HG02623 (cell line): Measurements from ENCODE around the gene CLIP2.
"Not testable (repeated sequence)": the region's sequence is repeated elsewhere in the genome, so short reads cannot be mapped to it uniquely, and the experiment has no call there.

Experiments used
- ATAC-seq: cut with Tn5 transposase; IDR thresholded peaks from one replicate; pipeline ENCODE4 v1.9.1; 2021; ENCODE audit warnings: moderate library complexity; ENCODE audit not compliant: unreplicated experiment

The CLIP2 gene

DNA sequence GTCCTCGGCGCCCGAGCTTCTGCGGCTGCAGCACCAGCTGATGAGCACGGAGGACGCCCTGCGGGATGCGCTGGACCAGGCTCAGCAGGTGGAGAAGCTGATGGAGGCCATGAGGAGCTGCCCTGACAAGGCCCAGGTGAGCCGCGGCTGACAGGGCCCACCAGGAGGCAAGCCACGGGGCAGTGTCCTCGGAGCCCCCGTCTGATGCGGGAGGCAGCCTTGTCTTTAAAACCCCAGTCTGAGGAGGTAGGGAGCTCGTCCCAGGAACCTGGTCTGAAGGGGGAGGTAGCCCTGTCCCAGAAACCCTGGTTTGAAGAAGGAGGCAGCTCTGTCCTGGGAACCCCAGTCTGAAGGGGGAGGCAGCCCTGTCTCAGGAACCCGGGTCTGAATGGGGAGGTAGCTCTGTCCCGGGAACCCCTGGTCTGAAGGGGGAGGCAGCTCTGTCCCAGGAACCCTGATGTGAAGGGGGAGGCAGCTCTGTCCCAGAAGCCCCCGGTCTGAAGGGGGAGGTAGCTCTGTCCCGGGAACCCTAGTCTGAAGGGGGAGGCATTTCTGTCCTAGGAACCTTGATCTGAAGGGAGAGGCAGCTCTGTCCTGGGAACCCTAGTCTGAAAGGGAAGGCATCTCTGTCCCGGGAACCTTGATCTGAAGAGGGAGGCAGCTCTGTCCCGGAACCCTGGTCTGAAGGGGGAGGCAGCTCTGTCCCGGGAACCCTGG lies 111.4 kb downstream of the CLIP2 start:
- no peak for ATAC-seq

DNA sequence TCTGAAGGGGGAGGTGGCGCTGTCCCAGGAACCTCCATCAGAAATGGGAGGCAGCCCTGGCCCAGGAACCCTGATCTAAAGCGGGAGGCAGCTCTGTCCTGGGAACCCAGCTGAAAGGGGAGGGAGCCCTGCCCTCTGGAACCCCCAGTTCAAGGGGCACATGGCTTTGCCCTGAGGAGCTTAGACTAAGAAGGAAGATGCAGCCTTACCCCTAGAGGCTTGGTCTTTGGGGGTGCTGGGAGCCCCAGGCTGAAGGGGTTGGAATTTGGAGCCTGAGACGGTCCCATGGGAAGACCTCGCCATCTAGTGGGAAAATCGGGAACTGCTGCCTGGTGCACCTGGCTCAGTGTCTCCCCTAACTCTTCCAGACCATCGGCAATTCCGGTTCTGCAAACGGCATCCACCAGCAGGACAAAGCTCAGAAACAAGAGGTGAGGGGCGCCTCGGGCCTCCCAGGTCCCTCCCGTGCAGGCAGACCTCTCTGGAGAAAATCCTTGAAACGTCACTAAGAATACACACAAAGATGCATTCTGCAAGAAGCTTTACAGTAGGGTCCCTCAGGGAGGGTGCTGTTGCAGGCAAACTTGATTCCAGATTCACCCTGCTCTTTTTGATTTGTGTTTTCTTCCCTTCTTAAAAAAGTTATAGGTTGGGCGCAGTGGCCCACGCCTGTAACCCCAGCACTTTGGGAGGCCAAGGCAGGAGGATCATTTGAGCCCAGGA lies 112.1 kb downstream of the CLIP2 start:
- ATAC-seq, result no peak

DNA sequence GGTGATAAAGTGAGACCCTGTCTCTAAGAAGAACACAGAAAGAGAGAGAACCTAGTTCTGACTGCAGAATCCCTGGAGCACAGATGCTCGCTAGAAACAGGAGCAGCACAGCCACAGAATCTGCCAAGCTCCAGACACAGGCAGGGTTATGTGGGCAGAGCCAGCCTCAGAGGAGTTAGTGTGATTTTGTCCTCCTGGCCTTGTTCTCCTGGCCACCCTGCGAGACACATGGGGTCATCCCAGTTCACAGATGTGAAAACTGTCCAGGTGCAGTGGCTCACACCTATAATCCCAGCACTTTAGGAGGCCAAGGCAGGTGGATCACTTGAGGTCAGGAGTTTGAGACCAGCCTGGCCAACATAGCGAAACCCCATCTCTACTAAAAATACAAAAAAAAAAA lies 113.5 kb downstream of the CLIP2 start:
- not testable (repeated sequence) for ATAC-seq

DNA sequence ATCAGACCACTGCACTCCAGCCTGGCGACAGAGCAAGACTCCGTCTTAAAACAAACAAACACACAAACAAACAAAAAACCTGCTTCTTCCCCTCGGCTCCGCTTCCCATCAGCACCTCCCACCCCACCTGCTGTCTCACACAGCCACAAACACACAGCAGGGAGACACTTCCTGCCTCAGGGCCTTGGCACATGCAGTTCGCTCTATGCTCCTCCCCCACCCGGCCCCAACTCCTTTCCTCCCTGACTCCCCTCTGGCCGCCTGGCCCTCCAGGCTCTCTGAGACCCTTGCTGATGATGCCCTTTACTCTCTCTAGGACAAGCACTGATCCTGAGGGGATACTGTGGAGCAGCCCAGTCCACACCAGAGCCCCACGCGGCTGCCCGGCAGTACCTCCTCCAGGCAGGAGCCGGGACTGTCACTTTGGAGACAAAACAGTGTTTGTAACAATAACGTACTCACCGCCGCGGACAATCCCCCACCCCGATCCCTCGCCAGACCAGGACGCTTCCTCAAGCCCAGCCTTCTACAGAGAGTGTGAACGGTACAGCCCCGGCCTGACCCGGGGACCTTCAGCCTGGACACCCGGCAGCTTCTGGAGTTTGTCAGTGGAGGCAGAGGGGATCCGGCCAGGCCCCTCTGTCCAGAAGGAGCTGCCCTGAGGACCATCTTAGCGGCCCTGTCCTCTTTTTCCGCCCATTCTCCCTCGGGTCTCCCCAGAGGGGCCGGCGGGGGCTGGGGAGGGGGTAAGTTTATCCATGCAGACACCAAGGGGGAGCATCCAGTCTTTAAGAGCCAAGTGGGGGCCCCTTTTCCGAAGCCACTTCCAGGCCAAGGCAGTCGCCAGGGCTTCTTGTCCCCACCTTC lies 114.5 kb downstream of the CLIP2 start:
- ATAC-seq, result no peak

DNA sequence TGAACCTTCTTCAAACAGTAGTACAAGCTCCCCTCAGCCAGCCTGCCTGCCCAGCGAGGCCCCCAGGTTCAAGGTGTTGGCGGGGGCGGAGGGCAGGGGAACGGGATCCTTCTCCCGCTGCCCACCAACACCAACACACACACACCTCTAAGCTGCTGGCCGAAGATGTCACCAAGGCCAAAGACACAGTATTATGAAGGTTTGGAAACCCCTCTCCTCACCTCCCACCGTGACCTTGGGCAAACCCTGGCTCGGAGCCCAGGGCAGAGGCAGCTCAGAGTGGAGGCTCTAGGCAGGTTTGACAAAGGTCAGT lies 115.1 kb downstream of the CLIP2 start:
- ATAC-seq, result no peak

DNA sequence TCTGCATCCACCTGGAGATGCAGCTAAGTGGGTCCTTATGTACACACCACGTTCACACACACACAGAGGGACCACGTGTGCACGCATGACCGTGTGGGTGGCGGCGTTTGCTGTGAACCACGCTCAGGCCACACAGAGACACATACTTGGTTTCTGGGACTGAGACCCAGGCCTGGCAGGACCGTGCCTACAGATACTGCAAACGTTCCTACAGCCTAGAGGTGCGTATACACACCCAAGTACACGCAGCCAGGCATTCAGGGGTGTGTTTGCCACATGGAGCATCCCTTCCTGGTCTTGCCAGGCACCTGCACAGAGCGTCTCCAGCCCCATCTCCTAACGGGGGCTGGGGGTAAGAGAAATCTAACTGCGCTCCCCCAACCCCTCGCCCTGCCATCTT lies 115.5 kb downstream of the CLIP2 start:
- no peak for ATAC-seq

DNA sequence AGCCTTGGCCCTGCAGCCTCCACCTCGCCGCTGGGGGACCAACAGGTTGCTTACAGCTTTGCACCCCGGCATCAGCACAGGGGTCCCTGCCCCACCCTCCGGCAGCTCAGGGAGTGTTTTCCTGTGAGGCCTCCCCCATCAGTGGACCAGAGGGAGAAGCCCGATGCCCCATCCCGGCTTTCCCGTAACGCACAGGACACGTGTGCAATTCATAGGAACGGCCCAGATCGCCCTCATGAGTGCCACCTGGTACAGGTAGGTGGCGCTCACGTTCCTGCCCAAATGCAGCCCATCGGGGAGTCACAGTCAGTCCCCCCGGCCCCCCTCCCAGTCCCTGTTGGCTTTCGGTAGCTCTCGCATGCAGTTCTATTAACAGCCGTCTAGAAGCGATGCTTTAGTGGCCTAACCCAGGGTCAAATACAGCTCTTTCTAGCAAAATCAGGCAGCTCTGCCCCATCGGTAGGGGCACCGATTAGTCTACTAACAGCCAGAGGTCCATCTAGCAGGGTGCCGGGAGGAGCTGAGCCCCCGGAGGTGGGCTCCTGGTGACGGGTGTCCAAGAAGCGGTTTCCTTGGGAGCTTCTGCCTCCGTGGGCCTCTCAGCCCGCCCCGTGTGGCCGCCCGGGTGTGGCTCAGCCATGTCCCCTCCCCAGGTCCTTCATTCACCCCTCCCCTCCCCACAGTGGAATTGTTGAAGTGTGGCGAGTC lies 116.1 kb downstream of the CLIP2 start:
- ATAC-seq, result no peak

DNA sequence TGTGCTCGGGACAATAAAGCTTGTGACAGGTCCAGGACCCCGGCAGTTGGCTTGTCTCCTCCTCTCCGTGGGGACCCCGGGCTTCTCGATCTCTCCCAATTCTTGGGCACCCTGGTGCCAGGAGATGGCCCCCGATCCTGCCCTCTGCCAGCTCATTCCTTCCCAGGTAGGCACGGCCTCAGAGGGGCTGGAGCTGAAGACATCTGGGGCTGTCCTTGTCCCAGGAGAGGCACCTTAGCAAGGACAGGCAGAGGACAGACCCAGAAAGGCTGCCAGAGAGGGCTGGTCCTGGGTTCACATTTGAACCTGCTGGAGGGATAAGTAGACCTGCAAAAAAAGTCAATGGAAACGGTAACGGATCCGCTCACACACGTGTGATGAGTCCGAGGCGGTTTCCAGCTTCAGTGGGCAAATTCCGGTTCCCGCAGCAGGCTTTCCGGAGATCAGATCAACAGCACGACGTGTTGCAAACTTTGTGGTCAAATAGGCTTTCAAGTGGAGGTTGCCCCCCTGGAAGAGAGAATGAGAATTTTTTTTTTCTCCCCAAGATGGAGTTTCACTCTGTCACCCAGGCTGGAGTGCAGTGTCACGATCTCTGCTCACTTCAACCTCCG lies 116.8 kb downstream of the CLIP2 start:
- ATAC-seq, result no peak

DNA sequence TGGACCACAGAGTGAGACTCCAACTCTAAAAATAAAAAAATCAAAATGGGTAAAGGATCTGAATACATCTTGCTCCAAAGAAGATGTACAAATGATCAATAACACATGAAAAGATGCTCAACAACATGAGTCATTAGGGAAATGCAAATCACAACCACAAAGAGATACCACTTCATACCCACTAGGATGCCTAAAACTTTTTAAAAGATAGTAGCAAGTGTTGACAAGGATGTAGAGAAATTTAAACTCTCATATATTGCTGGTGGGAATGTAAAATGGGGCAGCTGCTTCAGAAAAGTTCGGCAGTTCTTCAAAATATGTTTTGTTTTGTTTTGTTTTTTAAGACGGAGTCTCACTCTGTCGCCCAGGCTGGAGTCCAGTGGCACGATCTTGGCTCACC lies 118.8 kb downstream of the CLIP2 start:
- no peak for ATAC-seq

DNA sequence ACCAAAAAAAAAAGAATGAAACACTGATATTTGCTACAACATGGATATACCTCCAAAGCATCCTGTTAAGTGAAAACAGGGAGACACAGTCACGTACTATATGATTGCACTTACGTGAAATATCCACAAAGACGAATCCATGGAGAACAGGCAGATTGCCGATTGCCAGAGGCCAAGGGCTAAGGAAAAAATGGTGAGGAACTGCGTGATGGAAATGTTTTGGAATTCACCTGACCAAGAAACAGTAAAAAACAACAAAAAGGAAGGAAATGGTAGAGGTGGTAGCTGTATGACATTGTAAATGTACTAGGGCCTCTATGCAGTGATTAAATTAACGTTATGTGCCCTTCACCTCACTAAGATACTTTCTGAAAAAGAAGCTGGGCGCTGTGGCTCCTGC lies 120.4 kb downstream of the CLIP2 start:
- ATAC-seq, result no peak

DNA sequence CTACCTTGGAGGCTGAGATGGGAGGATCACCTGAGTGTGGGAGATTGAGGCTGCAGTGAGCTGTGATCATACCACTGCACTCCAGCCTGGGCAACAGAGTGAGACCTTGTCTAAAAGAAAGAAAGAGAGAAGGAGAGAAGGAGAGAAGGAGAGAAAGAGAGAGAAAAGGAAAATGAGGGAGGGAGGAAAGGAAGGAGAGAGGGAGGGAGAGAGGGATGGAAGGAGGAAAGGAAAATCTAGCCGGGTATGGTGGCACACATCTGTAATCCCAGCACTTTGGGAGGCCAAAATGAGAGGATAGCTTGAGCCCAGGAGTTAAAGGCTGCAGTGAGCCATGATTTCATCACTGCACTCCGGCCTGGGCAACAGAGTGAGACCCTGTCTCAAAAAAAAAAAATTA lies 121.6 kb downstream of the CLIP2 start:
- ATAC-seq, result no peak

DNA sequence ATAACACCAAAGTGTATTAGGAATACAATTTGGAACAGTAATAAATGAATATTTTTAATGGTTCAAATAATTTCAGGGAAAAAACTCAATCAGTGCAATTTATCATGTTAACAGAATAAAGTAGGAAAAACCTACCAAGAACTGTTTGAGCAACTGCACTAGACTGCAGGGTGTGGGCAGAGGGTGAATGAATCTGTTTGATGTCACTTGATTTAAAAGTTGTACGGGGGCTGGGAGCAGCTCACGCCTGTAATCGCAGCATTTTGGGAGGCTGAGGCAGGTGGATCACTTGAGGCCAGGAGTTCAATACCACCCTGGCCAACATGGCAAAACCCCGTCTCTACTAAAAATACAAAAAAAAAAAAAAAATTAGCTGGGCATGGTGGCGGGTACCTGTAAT lies 122.4 kb downstream of the CLIP2 start:
- not testable (repeated sequence) for ATAC-seq

DNA sequence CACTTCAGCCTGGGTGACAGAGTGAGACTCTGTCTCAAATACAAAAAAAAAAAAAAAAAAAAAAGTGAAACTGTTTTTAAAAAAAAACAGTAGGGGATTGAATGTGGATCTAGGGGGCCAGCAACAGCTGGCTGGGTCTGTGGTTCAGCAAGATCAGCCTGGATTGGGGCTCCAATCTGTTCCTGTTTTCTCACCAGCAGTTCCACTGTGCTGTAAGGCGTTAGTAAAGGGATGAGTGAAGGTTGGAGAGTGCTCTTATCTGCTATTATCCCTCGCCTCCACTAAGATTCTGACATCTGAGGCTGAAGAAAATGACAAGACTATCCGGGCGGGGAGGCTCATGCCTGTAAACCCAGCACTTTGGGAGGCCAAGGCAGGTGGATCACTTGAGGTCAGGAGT lies 122.8 kb downstream of the CLIP2 start:
- no peak for ATAC-seq

DNA sequence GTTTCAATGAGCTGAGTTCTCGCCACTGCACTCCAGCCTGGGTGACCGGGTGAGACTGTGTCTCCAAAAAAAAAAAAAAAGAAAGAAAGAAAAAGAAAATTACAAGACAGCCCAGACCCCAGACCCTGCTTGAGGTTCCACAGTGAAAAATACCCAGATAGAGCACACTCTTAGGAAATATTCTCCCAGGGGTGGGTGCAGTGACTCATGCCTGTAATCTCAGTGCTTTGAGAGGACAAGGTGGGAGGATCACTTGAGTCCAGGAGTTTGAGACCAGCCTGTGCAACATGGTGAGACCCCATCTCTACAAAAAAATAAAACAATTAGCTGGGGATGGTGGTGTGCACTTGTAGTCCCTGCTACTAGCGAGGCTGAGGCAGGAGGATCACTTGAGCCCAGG lies 123.4 kb downstream of the CLIP2 start:
- no peak for ATAC-seq

DNA sequence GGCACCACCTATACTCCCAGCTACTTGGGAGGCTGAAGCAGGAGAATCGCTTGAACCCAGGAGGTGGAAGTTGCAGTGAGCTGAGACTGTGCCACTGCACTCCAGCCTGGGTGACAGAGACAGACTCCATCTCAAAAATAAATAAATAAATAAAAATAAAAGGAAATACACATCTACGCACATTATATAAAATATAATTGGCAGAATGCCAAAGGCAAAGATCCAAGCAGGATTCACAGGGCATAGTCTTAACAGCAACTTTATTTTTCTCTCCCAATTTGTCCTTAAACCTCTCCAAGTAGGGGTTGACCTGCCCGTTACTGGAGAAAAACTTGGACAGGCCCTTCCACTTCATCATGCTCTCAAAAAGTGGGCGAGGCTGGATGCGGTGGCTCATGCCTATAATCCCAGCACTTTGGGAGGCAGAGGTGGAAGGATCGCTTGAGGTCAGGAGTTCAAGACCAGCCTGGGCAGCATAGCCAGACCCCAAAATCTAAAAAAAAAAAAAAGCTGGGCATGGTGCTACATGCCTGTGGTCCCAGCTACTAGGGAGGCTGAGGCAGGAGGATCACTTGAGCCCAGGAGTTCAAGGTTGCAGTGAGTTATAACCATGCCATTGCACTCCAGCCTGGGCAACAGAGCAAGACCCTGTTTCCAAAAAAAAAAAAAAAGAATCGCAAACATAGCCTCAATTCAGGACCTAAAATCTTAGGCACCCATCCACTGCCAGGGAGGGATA lies 125.6 kb downstream of the CLIP2 start:
- not testable (repeated sequence) for ATAC-seq

DNA sequence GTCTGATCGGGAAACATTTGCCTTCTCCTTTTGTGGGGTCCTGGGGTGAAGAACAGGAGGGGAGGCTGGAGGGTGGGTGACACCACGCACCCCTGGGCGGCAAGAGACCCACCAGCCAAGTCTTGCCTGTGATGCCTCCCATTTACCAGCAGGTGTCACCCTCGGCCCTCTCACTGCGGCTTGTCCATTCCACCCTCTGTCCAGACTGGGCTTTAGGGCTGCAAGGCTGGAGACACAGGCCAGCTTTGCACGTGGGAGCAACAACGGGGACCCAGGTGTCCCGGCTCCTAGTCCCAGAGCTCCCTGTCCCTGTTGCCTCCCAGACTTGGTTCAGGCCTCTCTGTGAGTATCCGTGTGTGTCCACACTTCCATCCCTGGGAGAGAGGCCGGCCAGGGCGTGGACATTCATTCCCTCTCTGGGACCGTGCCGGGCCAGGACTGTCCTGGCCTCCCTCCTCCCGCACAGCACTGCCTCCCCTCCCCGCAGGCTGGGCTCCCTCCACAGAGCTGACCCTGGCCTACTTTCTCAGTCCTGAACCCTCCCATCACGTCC lies 128.3 kb downstream of the CLIP2 start:
- ATAC-seq, result no peak

DNA sequence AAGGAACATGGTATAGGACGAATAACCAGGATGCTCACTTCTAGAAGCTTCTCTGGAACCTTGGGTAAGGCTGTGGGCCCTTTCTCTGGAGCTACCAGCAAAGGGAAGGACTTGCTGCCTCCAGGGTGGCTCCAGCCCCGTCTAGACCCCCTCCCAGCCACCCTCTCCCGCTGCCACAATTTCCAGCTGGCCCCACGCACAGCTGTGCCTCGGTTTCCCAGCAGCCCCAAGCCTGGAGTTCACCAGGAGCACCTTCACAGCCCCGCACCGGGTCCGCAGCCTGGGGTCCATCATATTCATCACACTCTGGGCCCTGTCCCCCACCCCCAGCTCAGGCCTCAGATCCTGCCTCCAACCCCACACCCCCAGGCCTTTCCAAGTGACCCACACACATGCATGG lies 128.9 kb downstream of the CLIP2 start:
- ATAC-seq, result no peak

DNA sequence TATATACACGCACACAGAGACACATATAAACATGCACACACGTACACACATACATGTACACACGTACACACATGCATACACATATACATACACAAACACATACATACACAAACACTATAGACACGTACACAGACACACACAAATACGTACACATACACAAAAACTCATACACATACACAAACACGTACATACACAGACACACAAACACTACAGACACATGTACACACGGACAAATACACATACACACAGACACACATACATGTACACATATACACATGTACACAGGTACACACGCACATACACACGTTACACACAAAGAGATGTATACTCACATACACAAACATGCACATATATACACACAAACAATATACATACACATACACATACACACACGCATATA lies 129.3 kb downstream of the CLIP2 start:
- ATAC-seq, result no peak

DNA sequence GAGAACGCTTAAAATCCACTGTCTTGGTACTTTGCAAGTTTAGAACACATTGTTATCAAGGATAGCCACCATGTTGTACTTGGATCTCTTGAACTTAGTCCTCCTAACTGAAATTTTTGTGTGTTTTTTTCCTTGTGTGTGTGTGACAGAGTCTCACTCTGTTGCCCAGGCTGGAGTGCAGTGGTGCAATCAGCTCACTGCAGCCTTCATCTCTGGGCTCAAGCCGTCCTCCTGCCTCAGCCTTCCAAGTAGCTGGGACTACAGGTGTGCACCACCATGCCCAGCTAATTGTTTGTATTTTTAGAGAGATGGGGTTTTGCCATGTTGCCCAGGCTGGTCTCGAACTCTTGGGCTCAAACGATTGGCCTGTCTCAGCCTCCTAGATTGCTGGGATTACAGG lies 130.0 kb downstream of the CLIP2 start:
- ATAC-seq, result not testable (repeated sequence)

DNA sequence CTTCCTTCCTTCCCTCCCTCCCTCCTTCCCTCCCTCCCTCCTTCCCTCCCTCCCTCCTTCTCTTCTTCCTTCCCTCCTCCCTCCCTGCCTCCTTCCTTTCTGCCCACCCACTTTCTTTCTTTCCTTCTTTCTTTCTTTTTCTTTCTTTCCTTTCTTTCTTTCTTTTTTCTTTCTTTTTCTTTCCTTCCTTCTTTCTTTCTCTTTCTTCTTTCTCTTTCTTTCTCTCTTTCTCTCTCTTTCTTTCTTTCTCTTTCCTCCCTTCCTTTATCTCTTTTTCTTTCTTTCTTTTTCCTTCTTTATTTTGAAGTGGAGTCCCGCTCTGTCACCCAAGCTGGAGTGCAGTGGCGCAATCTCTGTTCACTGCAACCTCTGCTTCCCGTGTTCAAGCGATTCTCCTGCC lies 130.8 kb downstream of the CLIP2 start:
- no peak for ATAC-seq
